B cell (primary cell): ENCODE results near the gene TRIM31. TPM values are rescaled to one million over a fixed set of nuclear protein-coding genes. Genes with fewer than 3 reads are reported as not detected.

Source experiments
- ATAC-seq: fragments of 200-7000 bp; cut with Tn5 transposase; one replicate; pipeline ENCODE4 v1.10.0; 2021; ENCODE audit warnings: low read depth, mild to moderate bottlenecking, moderate number of reproducible peaks, moderate library complexity
- CTCF ChIA-PET: fragments of 350-600 bp; sonication (Branson Sonifier 250); formaldehyde crosslinking; loops from one replicate; lab custom pipeline; 2021; ENCODE audit warnings: antibody characterized with exemption, inconsistent platforms; lab: Charles Lee
- POLR2A ChIA-PET: fragments of 350-600 bp; sonication (Branson Sonifier 250); formaldehyde crosslinking; loops from one replicate; lab custom pipeline; 2021; ENCODE audit warnings: antibody characterized with exemption; lab: Charles Lee
- DNase-seq: peaks from one replicate; pipeline ENCODE4 v3.0.0; 2013
- H2AFZ ChIP-seq: 2 replicates; pipeline ENCODE4 v1.6.1; 2012; ENCODE audit warnings: mild to moderate bottlenecking, low read depth, low read length; ENCODE audit not compliant: insufficient read depth, poor library complexity, severe bottlenecking
- H3K27ac ChIP-seq, 2 donors: 1 replicate in 1 of 2; 2 replicates in 1 of 2; pipeline ENCODE4 v1.5.1; 2012 to 2013; ENCODE audit warnings: low read length in 2 of 2, mild to moderate bottlenecking in 2 of 2, moderate library complexity in 1 of 2
- H3K27me3 ChIP-seq, 4 experiments: fragments of 200-600 bp in 1 of 4; sonication (generic) in 1 of 4; replicated peaks in 1 of 4; 1 replicate in 2 of 4; 2 replicates in 2 of 4; pipeline versions ENCODE4 v1.6.1 to v1.7.0; 2013 to 2016; ENCODE audit warnings: low read length in 3 of 4, mild to moderate bottlenecking in 2 of 4, mixed read lengths in 1 of 4, moderate library complexity in 1 of 4; ENCODE audit not compliant: insufficient read depth in 4 of 4, control insufficient read depth in 3 of 4; ENCODE audit errors: control extremely low read depth in 1 of 4
- H3K36me3 ChIP-seq, 2 experiments: replicated peaks in 1 of 2; 1 replicate in 1 of 2; 2 replicates in 1 of 2; pipeline versions ENCODE4 v1.6.1 to v1.7.1; 2013; ENCODE audit warnings: low read length in 1 of 2; ENCODE audit not compliant: insufficient read depth in 2 of 2, control insufficient read depth in 1 of 2; ENCODE audit errors: control extremely low read depth in 1 of 2, extremely low read depth in 1 of 2
- H3K4me1 ChIP-seq, 2 donors: fragments of 200-600 bp in 1 of 2; sonication (generic) in 1 of 2; 1 replicate in 1 of 2; 2 replicates in 1 of 2; pipeline versions ENCODE4 v1.5.1 to v1.6.1; 2013 to 2017; ENCODE audit warnings: low read length in 2 of 2; ENCODE audit not compliant: control insufficient read depth in 2 of 2, insufficient read depth in 2 of 2
- H3K4me2 ChIP-seq: replicated peaks from 2 replicates; pipeline ENCODE3; 2012; ENCODE audit warnings: mild to moderate bottlenecking, low read depth, low read length; ENCODE audit not compliant: poor library complexity, severe bottlenecking
- H3K4me3 ChIP-seq, 5 experiments: fragments of 200-600 bp in 1 of 5; sonication (generic) in 1 of 5; 1 replicate in 3 of 5; 2 replicates in 2 of 5; pipeline versions ENCODE4 v1.5.1 to v1.7.0; 2011 to 2016; ENCODE audit warnings: low read length in 4 of 5, mild to moderate bottlenecking in 4 of 5, low read depth in 2 of 5, control low read depth in 1 of 5, moderate library complexity in 1 of 5; ENCODE audit not compliant: insufficient read depth in 1 of 5; ENCODE audit errors: control extremely low read depth in 1 of 5, extremely low read depth in 1 of 5
- H3K79me2 ChIP-seq: fragments of 200-600 bp; sonication (generic); one replicate; pipeline ENCODE4 v1.6.0; 2016; ENCODE audit warnings: low read length; ENCODE audit not compliant: control insufficient read depth, insufficient read depth
- H3K9ac ChIP-seq: fragments of 200-600 bp; sonication (generic); 2 replicates; pipeline ENCODE4 v1.6.1; 2017; ENCODE audit warnings: mild to moderate bottlenecking, low read length, moderate library complexity
- H3K9me3 ChIP-seq, 3 donors: one replicate each; pipeline versions ENCODE4 v1.6.1 to v1.7.1; 2013; ENCODE audit warnings: low read length in 2 of 3; ENCODE audit not compliant: control insufficient read depth in 2 of 3, insufficient read depth in 1 of 3; ENCODE audit errors: control extremely low read depth in 1 of 3
- H4K20me1 ChIP-seq: 2 replicates; pipeline ENCODE4 v1.6.0; 2012; ENCODE audit warnings: mild to moderate bottlenecking, low read length; ENCODE audit not compliant: insufficient read depth, control insufficient read depth, poor library complexity, severe bottlenecking
- H3K27ac Mint-ChIP-seq: one replicate; pipeline ENCODE4 v1.8.0; 2021; ENCODE audit warnings: mixed read lengths
- H3K27me3 Mint-ChIP-seq: one replicate; pipeline ENCODE4 v1.8.0; 2021; ENCODE audit warnings: mixed read lengths
- H3K4me1 Mint-ChIP-seq: one replicate; pipeline ENCODE4 v1.8.0; 2021; ENCODE audit warnings: mixed read lengths
- H3K4me3 Mint-ChIP-seq: one replicate; pipeline ENCODE4 v1.8.0; 2021; ENCODE audit warnings: mixed read lengths
- H3K9me3 Mint-ChIP-seq: one replicate; pipeline ENCODE4 v1.8.0; 2022; ENCODE audit warnings: mixed read lengths; ENCODE audit not compliant: insufficient read depth
- CTCF ChIP-seq: fragments of 200-600 bp; IDR thresholded peaks from one replicate; pipeline ENCODE4 v1.8.0; 2022; ENCODE audit warnings: antibody characterized with exemption, mild to moderate bottlenecking
- EZH2 ChIP-seq: IDR thresholded peaks from 2 replicates; pipeline ENCODE4 v1.6.1; 2012; ENCODE audit warnings: borderline replicate concordance, low read depth, mild to moderate bottlenecking, moderate library complexity, low read length; ENCODE audit not compliant: insufficient read depth, poor library complexity, severe bottlenecking
- WGBS: methylation state at CpG from one replicate; pipeline ENCODE4 v1.1.5; 2013; ENCODE audit warnings: missing lambda C conversion rate; ENCODE audit not compliant: insufficient coverage; 5-methylcytosine and 5-hydroxymethylcytosine counted together
- intact Hi-C: fragments of 100-400 bp; cut with micrococcal nuclease; formaldehyde crosslinking; loops from one replicate; pipeline ENCODE4 v1.10.0; 2022
- polyA plus RNA-seq: library from polyadenylated mRNA; depleted of rRNA; stranded (reverse); fragments of >200 nt; gene quantifications from 2 replicates; pipeline ENCODE4 v1.2.3, GENCODE V29; 2012
- total RNA-seq, 2 donors: library from RNA; stranded (reverse); fragments of 120-200 nt in 1 of 2; gene quantifications; 1 replicate in 1 of 2; 2 replicates in 1 of 2; pipeline versions ENCODE4 v1.2.3 to v1.2.4, GENCODE V29; 2013 to 2022

Gene TRIM31
- total and polyA plus RNA-seq, 2 donors (not counting 1 experiment from before 2014, with no cell fraction given), result not detected

GRCh38 chr6:30162265-30163089 is 49.6 kb upstream of the TRIM31 start:
- H3K27me3 ChIP-seq, result peaks cover 0 to 19% (median 2%) of the 10 kb centered on the region in 4 experiments
- H3K4me1 ChIP-seq, result no peaks in the 10 kb centered on the region
- TF ChIP-seq EZH2 (no peak), CTCF (no peak)
- H3K79me2 ChIP-seq, result no peaks in the 10 kb centered on the region
- H3K27ac Mint-ChIP-seq, result no peak overlapping the region
- no peaks in the 10 kb centered on the region for H3K36me3 ChIP-seq
- ATAC-seq (no peak), DNase-seq (no peak)
- POLR2A ChIA-PET, result no interaction called here
- no peaks in the 10 kb centered on the region for H3K9me3 Mint-ChIP-seq
- intact Hi-C loops, result no loop called here
- no peak overlapping the region for H3K4me2 ChIP-seq
- peaks cover 38% of the 10 kb centered on the region for H3K27me3 Mint-ChIP-seq
- no peak overlapping the region for H3K27ac ChIP-seq
- 90% methylated on average over 4 of the region's 12 CpGs for WGBS
- CTCF ChIA-PET, result no interaction called here
- no peak overlapping the region for H3K4me3 Mint-ChIP-seq
- peaks cover 0 to 3% (median 0%) of the 10 kb centered on the region in 3 donors for H3K9me3 ChIP-seq
- no peak overlapping the region for H3K9ac ChIP-seq
- no peak overlapping the region for H3K4me3 ChIP-seq
- H4K20me1 ChIP-seq, result no peaks in the 10 kb centered on the region
- no peaks in the 10 kb centered on the region for H3K4me1 Mint-ChIP-seq
- no peak overlapping the region for H2AFZ ChIP-seq

GRCh38 chr6:30160785-30161531 is 48.1 kb upstream of the TRIM31 start, which contains the start of gene TRIM10:
TRIM10 (minus strand) TSS chr6:30161211; CDS start chr6:30160858, 353 bp downstream.
- no peak within 1 kb of the TSS for H3K4me3 Mint-ChIP-seq
- Histone ChIP-seq H4K20me1 (no peaks in the 10 kb centered on the region), H3K4me3 (no peak within 1 kb of the TSS), H3K36me3 (no peaks in the 10 kb centered on the region), H3K4me2 (no peak within 1 kb of the TSS), H3K9ac (no peak within 1 kb of the TSS), H3K4me1 (no peaks in the 10 kb centered on the region), H3K27ac (no peak within 1 kb of the TSS), H3K79me2 (no peaks in the 10 kb centered on the region), H3K9me3 (peaks cover 0 to 3% (median 0%) of the 10 kb centered on the region in 3 donors), H3K27me3 (peaks cover 0 to 17% (median 4%) of the 10 kb centered on the region in 4 experiments), H2AFZ (no peak within 1 kb of the TSS)
- no peak for ATAC-seq
- TF ChIP-seq EZH2, result no peak
- no peak for TF ChIP-seq CTCF
- intact Hi-C loops, result no loop called here
- no peak for DNase-seq
- ChIA-PET POLR2A (no interaction called here), CTCF (no interaction called here)
- no peaks in the 10 kb centered on the region for H3K4me1 Mint-ChIP-seq
- H3K27me3 Mint-ChIP-seq, result peaks cover 40% of the 10 kb centered on the region
- no peak within 1 kb of the TSS for H3K27ac Mint-ChIP-seq
- WGBS, result 64% methylated on average over 1 of the region's 4 CpGs
- no peaks in the 10 kb centered on the region for H3K9me3 Mint-ChIP-seq
